HL-60 (cell line): ENCODE measurements around the gene FAM200B.

Source experiments
- CTCF ChIP-seq: IDR thresholded peaks from one replicate; pipeline ENCODE4 v1.5.1; 2011; ENCODE audit warnings: low read length, control low read depth, inconsistent platforms; ENCODE audit not compliant: insufficient read depth
- POLR2AphosphoS5 ChIP-seq: IDR thresholded peaks from 2 replicates; pipeline ENCODE4 v1.6.1; 2012; ENCODE audit warnings: low read depth

GRCh38 chr4:15636818-15637217 lies 44.8 kb upstream of the FAM200B start:
- TF ChIP-seq CTCF = no peak
- TF ChIP-seq POLR2AphosphoS5 = no peak
